ENCODE results near the gene SNX4. TPM values are rescaled to one million over a fixed set of nuclear protein-coding genes. Genes with fewer than 3 reads are reported as not detected.

The SNX4 gene
- total and polyA plus RNA-seq, 2 of the 8 experiments (the other 6 are each of a cell fraction or from before 2014, with no cell fraction given) = 7.2 to 23.1 TPM

DNA sequence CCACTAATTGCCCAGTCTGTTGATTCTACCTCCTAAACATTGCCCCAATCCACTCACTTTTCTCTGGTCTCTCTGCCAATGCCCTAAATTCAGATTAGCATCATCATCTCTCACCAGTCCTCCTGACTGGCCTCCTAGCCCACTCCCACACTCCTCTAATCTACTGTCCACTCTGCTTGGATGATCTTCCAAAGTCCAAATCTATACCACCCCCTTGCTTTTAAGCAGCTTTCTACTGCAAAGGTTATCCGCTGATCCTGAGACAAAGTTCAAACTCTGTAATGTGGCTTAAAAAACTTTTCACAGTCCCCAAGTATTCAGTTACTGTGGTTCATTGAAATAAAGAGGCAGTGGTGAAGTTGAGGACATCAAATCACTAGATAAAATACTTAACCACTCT lies 37.6 kb downstream of the SNX4 start (continued):
- TF ChIP-seq PHF8 (conservative IDR thresholded peaks at IDR 0.05; ENCODE audit: low read depth, low read length) (no peak), NRF1 (IDR thresholded peaks at IDR 0.05; ENCODE audit: low read depth, low read length) (no peak), SUZ12 (IDR thresholded peaks at IDR 0.05; ENCODE audit: low read length) (no peak)
- TF ChIP-seq, protein P1, sequence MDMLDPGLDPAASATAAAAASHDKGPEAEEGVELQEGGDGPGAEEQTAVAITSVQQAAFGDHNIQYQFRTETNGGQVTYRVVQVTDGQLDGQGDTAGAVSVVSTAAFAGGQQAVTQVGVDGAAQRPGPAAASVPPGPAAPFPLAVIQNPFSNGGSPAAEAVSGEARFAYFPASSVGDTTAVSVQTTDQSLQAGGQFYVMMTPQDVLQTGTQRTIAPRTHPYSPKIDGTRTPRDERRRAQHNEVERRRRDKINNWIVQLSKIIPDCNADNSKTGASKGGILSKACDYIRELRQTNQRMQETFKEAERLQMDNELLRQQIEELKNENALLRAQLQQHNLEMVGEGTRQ (IDR thresholded peaks at IDR 0.05; ENCODE audit: low read length) = no peak
